ENCODE measurements around the gene RFC3. TPM values are rescaled to one million over a fixed set of nuclear protein-coding genes. Genes with fewer than 3 reads are reported as not detected.

Gene RFC3
- total RNA-seq, 1 experiment from 2014 or later = 59.2 TPM

- no peak overlapping the region for H3K27ac Mint-ChIP-seq
- no peak overlapping the region for H2BK120ac ChIP-seq (ENCODE audit: low read depth, low read length, poor library complexity, severe bottlenecking)
- no peak overlapping the region for H3K18ac ChIP-seq (ENCODE audit: insufficient read length, low read depth, low read length)
- no peak overlapping the region for H2AFZ ChIP-seq (ENCODE audit: low read length)
- no peak overlapping the region for H2BK12ac ChIP-seq (ENCODE audit: insufficient read length, low read depth, low read length)
- no peak overlapping the region for H2BK15ac ChIP-seq (ENCODE audit: low read depth, low read length)
- H3K27ac ChIP-seq (ENCODE audit: insufficient read length, low read depth, low read length) = no peak overlapping the region
- H3K27me3 Mint-ChIP-seq (ENCODE audit: low read depth) = no peaks in the 10 kb centered on the region
- no peaks in the 10 kb centered on the region for H3K23me2 ChIP-seq (ENCODE audit: insufficient read length, low read depth, low read length, poor library complexity, severe bottlenecking)
- TF ChIP-seq CTCF (conservative IDR thresholded peaks at IDR 0.05) = no peak
- H3K36me3 Mint-ChIP-seq (ENCODE audit: insufficient read depth in 1 of 3, low read depth in 3 of 3) = no peaks in the 10 kb centered on the region
- no peak overlapping the region for H4K8ac ChIP-seq (replicated peaks; ENCODE audit: insufficient read length, low read depth, low read length)
- no peaks in the 10 kb centered on the region for H3K79me1 ChIP-seq (ENCODE audit: insufficient read depth, low read depth, low read length, poor library complexity, severe bottlenecking)
- H4K20me1 ChIP-seq (ENCODE audit: control insufficient read depth, insufficient read depth, insufficient read length) = no peaks in the 10 kb centered on the region
- no peaks in the 10 kb centered on the region for H3K9me3 Mint-ChIP-seq
- no peaks in the 10 kb centered on the region for H3K79me2 ChIP-seq (ENCODE audit: insufficient read depth, low read length)
- H3K9me3 ChIP-seq (ENCODE audit: control insufficient read depth, low read depth, low read length) = no peaks in the 10 kb centered on the region
- H3K4me3 Mint-ChIP-seq = no peak overlapping the region
- H3K4me1 Mint-ChIP-seq = no peaks in the 10 kb centered on the region
- no peak overlapping the region for H3K4me2 ChIP-seq (ENCODE audit: insufficient read depth, insufficient read length, low read length)
- no peak overlapping the region for H3K4ac ChIP-seq (ENCODE audit: low read depth, low read length)
- H3K23ac ChIP-seq (ENCODE audit: insufficient read length, low read depth, low read length) = no peak overlapping the region
- H2BK20ac ChIP-seq (ENCODE audit: low read depth, low read length, poor library complexity, severe bottlenecking) = no peak overlapping the region
- no peak overlapping the region for H4K91ac ChIP-seq (ENCODE audit: insufficient read length, low read depth, low read length)
- H2BK5ac ChIP-seq (ENCODE audit: insufficient read length, low read length) = no peak overlapping the region
- H4K5ac ChIP-seq (ENCODE audit: insufficient read length, low read depth, low read length) = no peak overlapping the region
- no CpG with 5 or more reads among the region's 9 CpGs for WGBS (ENCODE audit: extremely low coverage, insufficient read length, low lambda C conversion rate)
- H2AK5ac ChIP-seq (ENCODE audit: insufficient read length, low read length) = no peak overlapping the region
- no peak for DNase-seq
- H3K56ac ChIP-seq (ENCODE audit: insufficient read length, low read depth, low read length) = no peak overlapping the region
- no peak overlapping the region for H3T11ph ChIP-seq (ENCODE audit: low read length)
- no peaks in the 10 kb centered on the region for H3K4me1 ChIP-seq (ENCODE audit: insufficient read depth, low read length)
- no peak overlapping the region for H3K14ac ChIP-seq (ENCODE audit: insufficient read depth, low read length)
- H3K9ac ChIP-seq (ENCODE audit: extremely low read depth, insufficient read length, low read length) = no peak overlapping the region
- H3K27me3 ChIP-seq (ENCODE audit: insufficient read depth, low read length) = no peaks in the 10 kb centered on the region
Observed at GRCh38 chr13:33860526-33860925, 42.6 kb downstream of the RFC3 start.

Data from H9 (cell line).